Stomach (tissue), 4 donors: ENCODE data around the gene IL2RG.

ENCODE experiments used
- EP300 ChIP-seq: sonication (generic); formaldehyde crosslinking; IDR thresholded peaks from one replicate; pipeline ENCODE4 v1.6.1; 2017; ENCODE audit warnings: antibody characterized with exemption
- POLR2A ChIP-seq, 4 donors: fragments of 450-650 bp; IDR thresholded peaks; one replicate each; pipeline ENCODE4 v1.6.1; 2016; ENCODE audit warnings: antibody characterized with exemption in 4 of 4, control low read depth in 2 of 4, mild to moderate bottlenecking in 1 of 4, moderate library complexity in 1 of 4
- POLR2AphosphoS5 ChIP-seq, 3 donors: sonication (generic); formaldehyde crosslinking; IDR thresholded peaks; one replicate each; pipeline ENCODE4 v1.6.1; 2016; ENCODE audit warnings: antibody characterized with exemption in 3 of 3
- TF ChIP-seq, protein P1 (sequence below), 7 experiments: fragments of 450-650 bp in 4 of 7; fragments of 200-600 bp in 3 of 7; sonication (generic) in 3 of 7; IDR thresholded peaks; one replicate each; pipeline ENCODE4 v1.5.1; 2016 to 2019; ENCODE audit warnings: antibody characterized with exemption in 7 of 7, control low read depth in 2 of 7, mild to moderate bottlenecking in 1 of 7

DNA sequence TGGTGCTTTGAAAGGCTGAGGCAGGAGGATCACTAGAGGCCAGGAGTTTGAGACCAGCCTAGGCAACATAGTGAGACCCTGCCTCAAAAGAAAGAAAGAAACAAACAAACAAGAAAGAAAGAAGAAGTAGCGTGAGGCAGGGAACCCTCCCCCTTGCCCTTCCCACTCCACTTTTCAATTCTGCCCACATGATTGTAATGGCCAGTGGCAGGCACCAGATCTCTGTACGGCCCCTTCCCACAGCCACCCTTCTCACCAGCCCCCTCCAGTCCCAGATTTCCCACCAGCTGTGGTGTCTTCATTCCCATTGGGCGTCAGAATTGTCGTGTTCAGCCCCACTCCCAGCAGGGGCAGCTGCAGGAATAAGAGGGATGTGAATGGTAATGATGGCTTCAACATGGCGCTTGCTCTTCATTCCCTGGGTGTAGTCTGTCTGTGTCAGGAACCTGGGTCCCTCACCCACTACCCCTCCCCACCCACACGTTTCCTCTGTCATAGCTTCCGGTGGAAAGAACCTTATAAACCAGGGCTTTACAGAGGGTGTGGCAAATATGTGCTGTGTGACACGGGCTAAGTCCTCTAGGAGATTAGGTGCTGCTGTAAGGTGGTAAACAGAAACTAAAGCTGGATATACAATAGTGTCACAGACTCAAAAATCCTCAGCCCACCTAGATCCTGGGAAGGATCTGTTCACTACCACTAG is at the start of gene IL2RG:
- TF ChIP-seq, protein P1, sequence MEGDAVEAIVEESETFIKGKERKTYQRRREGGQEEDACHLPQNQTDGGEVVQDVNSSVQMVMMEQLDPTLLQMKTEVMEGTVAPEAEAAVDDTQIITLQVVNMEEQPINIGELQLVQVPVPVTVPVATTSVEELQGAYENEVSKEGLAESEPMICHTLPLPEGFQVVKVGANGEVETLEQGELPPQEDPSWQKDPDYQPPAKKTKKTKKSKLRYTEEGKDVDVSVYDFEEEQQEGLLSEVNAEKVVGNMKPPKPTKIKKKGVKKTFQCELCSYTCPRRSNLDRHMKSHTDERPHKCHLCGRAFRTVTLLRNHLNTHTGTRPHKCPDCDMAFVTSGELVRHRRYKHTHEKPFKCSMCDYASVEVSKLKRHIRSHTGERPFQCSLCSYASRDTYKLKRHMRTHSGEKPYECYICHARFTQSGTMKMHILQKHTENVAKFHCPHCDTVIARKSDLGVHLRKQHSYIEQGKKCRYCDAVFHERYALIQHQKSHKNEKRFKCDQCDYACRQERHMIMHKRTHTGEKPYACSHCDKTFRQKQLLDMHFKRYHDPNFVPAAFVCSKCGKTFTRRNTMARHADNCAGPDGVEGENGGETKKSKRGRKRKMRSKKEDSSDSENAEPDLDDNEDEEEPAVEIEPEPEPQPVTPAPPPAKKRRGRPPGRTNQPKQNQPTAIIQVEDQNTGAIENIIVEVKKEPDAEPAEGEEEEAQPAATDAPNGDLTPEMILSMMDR (IDR thresholded peaks at IDR 0.05): no peak
- TF ChIP-seq POLR2AphosphoS5 (IDR thresholded peaks at IDR 0.05): peak in 2 of 3 donors; percentile 71 to 87
- TF ChIP-seq EP300: no peak
- no peak for TF ChIP-seq POLR2A (IDR thresholded peaks at IDR 0.05)
